ENCODE results near the gene LORICRIN. TPM values are rescaled to one million over a fixed set of nuclear protein-coding genes. Genes with fewer than 3 reads are reported as not detected.

LORICRIN gene, protein sequence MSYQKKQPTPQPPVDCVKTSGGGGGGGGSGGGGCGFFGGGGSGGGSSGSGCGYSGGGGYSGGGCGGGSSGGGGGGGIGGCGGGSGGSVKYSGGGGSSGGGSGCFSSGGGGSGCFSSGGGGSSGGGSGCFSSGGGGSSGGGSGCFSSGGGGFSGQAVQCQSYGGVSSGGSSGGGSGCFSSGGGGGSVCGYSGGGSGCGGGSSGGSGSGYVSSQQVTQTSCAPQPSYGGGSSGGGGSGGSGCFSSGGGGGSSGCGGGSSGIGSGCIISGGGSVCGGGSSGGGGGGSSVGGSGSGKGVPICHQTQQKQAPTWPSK
- polyA plus RNA-seq (2013) = 0.03 TPM in 1 of 2 replicates, not detected in the other

GRCh38 chr1:153259387-153259786, at the start of gene LORICRIN:
Gene LORICRIN, plus strand, starts transcription at chr1:153259687. Its CDS starts 1,263 bp downstream, at chr1:153260950.
- Histone ChIP-seq H3K27ac (ENCODE audit: low read depth, low read length) (no peak within 1 kb of the TSS), H3K9me3 (ENCODE audit: insufficient read depth, low read depth, low read length) (no peaks in the 10 kb centered on the region), H4K91ac (ENCODE audit: low read depth, low read length) (no peak within 1 kb of the TSS), H3K23ac (ENCODE audit: low read length) (no peak within 1 kb of the TSS), H3K4ac (ENCODE audit: low read depth, low read length) (no peak within 1 kb of the TSS), H4K12ac (ENCODE audit: low read depth, low read length) (no peak within 1 kb of the TSS), H3K9ac (ENCODE audit: low read length) (no peak within 1 kb of the TSS), H3K14ac (ENCODE audit: low read length) (no peak within 1 kb of the TSS), H3K36me3 (ENCODE audit: control insufficient read depth in 1 of 2, insufficient read depth in 2 of 2, low read length in 2 of 2) (no peaks in the 10 kb centered on the region), H3K4me1 (ENCODE audit: control insufficient read depth in 1 of 2, insufficient read depth in 2 of 2, low read length in 2 of 2) (peaks cover 0 to 5% of the 10 kb centered on the region in 2 experiments), H2BK5ac (ENCODE audit: low read depth, low read length, poor library complexity) (no peak within 1 kb of the TSS), H3K4me3 (ENCODE audit: low read depth, low read length) (no peak within 1 kb of the TSS), H3K4me2 (ENCODE audit: low read length) (no peak within 1 kb of the TSS), H3K27me3 (ENCODE audit: insufficient read depth, low read length) (peaks cover 35% of the 10 kb centered on the region), H4K8ac (ENCODE audit: low read depth, low read length) (no peak within 1 kb of the TSS), H2BK12ac (ENCODE audit: low read length) (no peak within 1 kb of the TSS), H3K79me2 (ENCODE audit: control insufficient read depth, insufficient read depth, low read length, poor library complexity) (no peaks in the 10 kb centered on the region), H2AK5ac (ENCODE audit: low read length) (no peak within 1 kb of the TSS), H2AFZ (ENCODE audit: insufficient read depth, low read length, poor library complexity) (no peak within 1 kb of the TSS), H3K79me1 (ENCODE audit: low read length) (peaks cover 2% of the 10 kb centered on the region), H3K18ac (ENCODE audit: low read length) (no peak within 1 kb of the TSS), H2BK120ac (ENCODE audit: insufficient read depth, low read length, poor library complexity) (no peak within 1 kb of the TSS)
- WGBS (ENCODE audit: extremely low coverage, insufficient coverage, insufficient read length) = no CpG with 5 or more reads among the region's 3 CpGs
- no peak for DNase-seq

DNA sequence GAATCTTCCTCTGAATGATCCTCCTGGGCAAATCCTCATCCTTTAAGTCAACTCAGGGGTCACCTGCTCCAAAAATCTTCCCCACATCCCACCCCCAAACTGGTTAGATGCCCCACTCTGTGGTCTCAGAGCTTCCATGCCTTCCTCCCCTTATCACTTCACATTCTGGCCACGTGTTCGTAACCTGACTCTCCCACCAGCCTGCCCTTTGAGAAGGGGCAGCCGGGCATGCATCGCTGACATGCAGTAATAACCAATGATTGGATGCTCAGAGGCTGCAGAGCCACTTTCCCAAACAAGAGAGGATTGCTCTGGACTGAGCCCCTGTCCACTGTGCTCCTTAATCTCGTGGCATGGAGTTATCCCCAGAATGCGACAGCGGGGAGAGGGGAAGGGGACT, 49.3 kb upstream of the LORICRIN start:
- Histone ChIP-seq H3K4me1 (ENCODE audit: control insufficient read depth in 1 of 2, insufficient read depth in 2 of 2, low read length in 2 of 2) (peaks cover 0 to under 1% of the 10 kb centered on the region in 2 experiments), H3K36me3 (ENCODE audit: control insufficient read depth in 1 of 2, insufficient read depth in 2 of 2, low read length in 2 of 2) (no peaks in the 10 kb centered on the region), H2BK5ac (ENCODE audit: low read depth, low read length, poor library complexity) (no peak overlapping the region), H3K9ac (ENCODE audit: low read length) (no peak overlapping the region), H3K18ac (ENCODE audit: low read length) (no peak overlapping the region), H3K79me2 (ENCODE audit: control insufficient read depth, insufficient read depth, low read length, poor library complexity) (no peaks in the 10 kb centered on the region), H2AK5ac (ENCODE audit: low read length) (no peak overlapping the region), H3K4ac (ENCODE audit: low read depth, low read length) (no peak overlapping the region), H3K27ac (ENCODE audit: low read depth, low read length) (no peak overlapping the region), H3K23ac (ENCODE audit: low read length) (no peak overlapping the region), H4K8ac (ENCODE audit: low read depth, low read length) (no peak overlapping the region), H3K9me3 (ENCODE audit: insufficient read depth, low read depth, low read length) (peaks cover 2% of the 10 kb centered on the region), H2BK120ac (ENCODE audit: insufficient read depth, low read length, poor library complexity) (no peak overlapping the region), H3K79me1 (ENCODE audit: low read length) (peaks cover 3% of the 10 kb centered on the region), H3K4me2 (ENCODE audit: low read length) (no peak overlapping the region), H4K12ac (ENCODE audit: low read depth, low read length) (no peak overlapping the region), H2BK12ac (ENCODE audit: low read length) (no peak overlapping the region), H3K4me3 (ENCODE audit: low read depth, low read length) (no peak overlapping the region), H3K14ac (ENCODE audit: low read length) (no peak overlapping the region), H4K91ac (ENCODE audit: low read depth, low read length) (no peak overlapping the region), H3K27me3 (ENCODE audit: insufficient read depth, low read length) (no peaks in the 10 kb centered on the region), H2AFZ (ENCODE audit: insufficient read depth, low read length, poor library complexity) (no peak overlapping the region)
- DNase-seq = no peak
- no CpG with 5 or more reads among the region's 7 CpGs for WGBS (ENCODE audit: extremely low coverage, insufficient coverage, insufficient read length)

DNA sequence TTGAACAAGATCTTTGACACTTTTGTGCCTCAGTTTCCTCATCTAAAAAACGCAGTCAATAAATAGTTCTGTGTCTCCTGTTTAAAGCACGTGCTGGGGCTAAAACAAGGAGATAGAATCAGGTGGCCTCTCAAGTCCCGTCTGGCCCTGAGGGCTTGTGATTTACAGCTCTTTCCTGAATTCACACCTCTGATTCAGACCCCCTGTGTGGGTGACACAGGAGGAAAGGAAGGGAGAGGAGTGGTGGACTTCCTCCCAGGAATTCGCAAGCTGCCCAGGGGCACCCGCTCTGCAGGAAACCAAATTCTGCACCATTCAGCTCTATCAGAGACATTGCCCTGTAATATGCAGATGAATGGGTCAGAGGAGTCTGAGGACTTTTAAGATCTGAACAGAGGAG, 47.3 kb upstream of the LORICRIN start:
- DNase-seq = no peak
- Histone ChIP-seq H3K4me2 (ENCODE audit: low read length) (no peak overlapping the region), H4K8ac (ENCODE audit: low read depth, low read length) (no peak overlapping the region), H3K79me2 (ENCODE audit: control insufficient read depth, insufficient read depth, low read length, poor library complexity) (no peaks in the 10 kb centered on the region), H3K4me3 (ENCODE audit: low read depth, low read length) (no peak overlapping the region), H4K12ac (ENCODE audit: low read depth, low read length) (no peak overlapping the region), H3K79me1 (ENCODE audit: low read length) (peaks cover 3% of the 10 kb centered on the region), H3K27me3 (ENCODE audit: insufficient read depth, low read length) (no peaks in the 10 kb centered on the region), H3K18ac (ENCODE audit: low read length) (no peak overlapping the region), H3K9me3 (ENCODE audit: insufficient read depth, low read depth, low read length) (peaks cover 2% of the 10 kb centered on the region), H3K14ac (ENCODE audit: low read length) (no peak overlapping the region), H3K4me1 (ENCODE audit: control insufficient read depth in 1 of 2, insufficient read depth in 2 of 2, low read length in 2 of 2) (peaks cover under 1 to 3% of the 10 kb centered on the region in 2 experiments), H4K91ac (ENCODE audit: low read depth, low read length) (no peak overlapping the region), H2BK12ac (ENCODE audit: low read length) (no peak overlapping the region), H3K23ac (ENCODE audit: low read length) (no peak overlapping the region), H2BK120ac (ENCODE audit: insufficient read depth, low read length, poor library complexity) (no peak overlapping the region), H3K36me3 (ENCODE audit: control insufficient read depth in 1 of 2, insufficient read depth in 2 of 2, low read length in 2 of 2) (no peaks in the 10 kb centered on the region), H2AFZ (ENCODE audit: insufficient read depth, low read length, poor library complexity) (no peak overlapping the region), H3K9ac (ENCODE audit: low read length) (no peak overlapping the region), H2BK5ac (ENCODE audit: low read depth, low read length, poor library complexity) (no peak overlapping the region), H3K27ac (ENCODE audit: low read depth, low read length) (no peak overlapping the region), H2AK5ac (ENCODE audit: low read length) (no peak overlapping the region), H3K4ac (ENCODE audit: low read depth, low read length) (no peak overlapping the region)
- no CpG with 5 or more reads among the region's 5 CpGs for WGBS (ENCODE audit: extremely low coverage, insufficient coverage, insufficient read length)

- H3K27me3 ChIP-seq (ENCODE audit: insufficient read depth, low read length) = no peaks in the 10 kb centered on the region
- H3K79me2 ChIP-seq (ENCODE audit: control insufficient read depth, insufficient read depth, low read length, poor library complexity) = no peaks in the 10 kb centered on the region
- no peak overlapping the region for H3K23ac ChIP-seq (ENCODE audit: low read length)
- H2BK5ac ChIP-seq (ENCODE audit: low read depth, low read length, poor library complexity) = no peak overlapping the region
- H4K8ac ChIP-seq (ENCODE audit: low read depth, low read length) = no peak overlapping the region
- DNase-seq = no peak
- H3K9me3 ChIP-seq (ENCODE audit: insufficient read depth, low read depth, low read length) = peaks cover 2% of the 10 kb centered on the region
- no peak overlapping the region for H3K18ac ChIP-seq (ENCODE audit: low read length)
- H3K4me2 ChIP-seq (ENCODE audit: low read length) = no peak overlapping the region
- H2BK120ac ChIP-seq (ENCODE audit: insufficient read depth, low read length, poor library complexity) = no peak overlapping the region
- no peak overlapping the region for H4K91ac ChIP-seq (ENCODE audit: low read depth, low read length)
- H2BK12ac ChIP-seq (ENCODE audit: low read length) = no peak overlapping the region
- H3K4ac ChIP-seq (ENCODE audit: low read depth, low read length) = no peak overlapping the region
- H3K27ac ChIP-seq (ENCODE audit: low read depth, low read length) = no peak overlapping the region
- no peak overlapping the region for H2AFZ ChIP-seq (ENCODE audit: insufficient read depth, low read length, poor library complexity)
- no peak overlapping the region for H3K14ac ChIP-seq (ENCODE audit: low read length)
- no peak overlapping the region for H3K9ac ChIP-seq (ENCODE audit: low read length)
- no peak overlapping the region for H3K4me3 ChIP-seq (ENCODE audit: low read depth, low read length)
- no CpG with 5 or more reads among the region's 4 CpGs for WGBS (ENCODE audit: extremely low coverage, insufficient coverage, insufficient read length)
- H3K79me1 ChIP-seq (ENCODE audit: low read length) = peaks cover 3% of the 10 kb centered on the region
- no peaks in the 10 kb centered on the region for H3K36me3 ChIP-seq (ENCODE audit: control insufficient read depth in 1 of 2, insufficient read depth in 2 of 2, low read length in 2 of 2)
- no peak overlapping the region for H4K12ac ChIP-seq (ENCODE audit: low read depth, low read length)
- H2AK5ac ChIP-seq (ENCODE audit: low read length) = no peak overlapping the region
- H3K4me1 ChIP-seq (ENCODE audit: control insufficient read depth in 1 of 2, insufficient read depth in 2 of 2, low read length in 2 of 2) = peaks cover 6 to 9% of the 10 kb centered on the region in 2 experiments
Measured at GRCh38 chr1:153213519-153213918, 46.0 kb upstream of the LORICRIN start.
